Liver (tissue), 9 donors: ENCODE data around the gene CIB1. TPM values are rescaled to one million over a fixed set of nuclear protein-coding genes. Genes with fewer than 3 reads are reported as not detected.

ENCODE experiments used
- DNase-seq: peaks from one replicate; pipeline ENCODE4 v3.0.0-alpha.2; 2017; ENCODE audit warnings: low spot score
- H3K27ac ChIP-seq, 2 donors: one replicate each; pipeline ENCODE4 v1.7.0; 2013; ENCODE audit warnings: inconsistent platforms in 2 of 2, low read length in 2 of 2, control low read depth in 1 of 2, low read depth in 1 of 2, mild to moderate bottlenecking in 1 of 2
- H3K27me3 ChIP-seq, 4 donors: one replicate each; pipeline versions ENCODE4 v1.6.1 to v1.7.0; 2013; ENCODE audit warnings: low read length in 3 of 4, inconsistent platforms in 1 of 4, mild to moderate bottlenecking in 1 of 4, moderate library complexity in 1 of 4; ENCODE audit not compliant: control insufficient read depth in 4 of 4, insufficient read depth in 4 of 4
- H3K36me3 ChIP-seq, 4 donors: one replicate each; pipeline versions ENCODE4 v1.6.1 to v1.7.0; 2013; ENCODE audit warnings: low read length in 3 of 4, mild to moderate bottlenecking in 3 of 4, low read depth in 1 of 4, moderate library complexity in 1 of 4; ENCODE audit not compliant: control insufficient read depth in 4 of 4, insufficient read depth in 3 of 4
- H3K4me1 ChIP-seq, 4 donors: one replicate each; pipeline versions ENCODE4 v1.6.1 to v1.7.0; 2013; ENCODE audit warnings: low read length in 3 of 4, mild to moderate bottlenecking in 3 of 4, moderate library complexity in 1 of 4; ENCODE audit not compliant: control insufficient read depth in 4 of 4, insufficient read depth in 4 of 4
- H3K4me3 ChIP-seq, 3 donors: one replicate each; pipeline versions ENCODE4 v1.6.1 to v1.7.0; 2013; ENCODE audit warnings: low read length in 3 of 3, control low read depth in 1 of 3, low read depth in 1 of 3, mild to moderate bottlenecking in 1 of 3
- H3K9ac ChIP-seq, 2 donors: one replicate each; pipeline ENCODE4 v1.7.0; 2013; ENCODE audit warnings: low read length in 2 of 2, mild to moderate bottlenecking in 2 of 2, moderate library complexity in 2 of 2, control low read depth in 1 of 2, low read depth in 1 of 2
- H3K9me3 ChIP-seq, 4 donors: one replicate each; pipeline versions ENCODE4 v1.6.1 to v1.7.0; 2013; ENCODE audit warnings: low read length in 3 of 4; ENCODE audit not compliant: control insufficient read depth in 4 of 4
- EGR1 ChIP-seq, 2 donors: IDR thresholded peaks; 2 replicates each; pipeline ENCODE4 v1.6.1; 2016 to 2018; ENCODE audit warnings: antibody characterized with exemption in 2 of 2, low read depth in 2 of 2
- FOXA1 ChIP-seq: IDR thresholded peaks from 2 replicates; pipeline ENCODE4 v1.6.1; 2016; ENCODE audit warnings: antibody characterized with exemption
- FOXA2 ChIP-seq: IDR thresholded peaks from 2 replicates; pipeline ENCODE4 v1.6.1; 2016; ENCODE audit warnings: antibody characterized with exemption
- GABPA ChIP-seq, 2 donors: IDR thresholded peaks in 1 of 2; conservative IDR thresholded peaks in 1 of 2; 2 replicates each; pipeline ENCODE4 v1.6.1; 2016; ENCODE audit warnings: antibody characterized with exemption in 2 of 2, mild to moderate bottlenecking in 1 of 2, moderate library complexity in 1 of 2
- HNF4A ChIP-seq, 2 donors: conservative IDR thresholded peaks; 2 replicates each; pipeline ENCODE4 v1.6.1; 2016; ENCODE audit warnings: antibody characterized with exemption in 2 of 2, mild to moderate bottlenecking in 2 of 2
- JUND ChIP-seq, 2 donors: IDR thresholded peaks; 2 replicates each; pipeline ENCODE4 v1.6.1; 2016; ENCODE audit warnings: antibody characterized with exemption in 2 of 2
- NR2F2 ChIP-seq: IDR thresholded peaks from 2 replicates; pipeline ENCODE4 v1.6.1; 2016; ENCODE audit warnings: antibody characterized with exemption
- RAD21 ChIP-seq, 2 donors: IDR thresholded peaks; 2 replicates each; pipeline ENCODE4 v1.6.1; 2016; ENCODE audit warnings: antibody characterized with exemption in 2 of 2, mild to moderate bottlenecking in 2 of 2
- RXRA ChIP-seq, 2 donors: IDR thresholded peaks; 2 replicates each; pipeline ENCODE4 v1.6.1; 2017 to 2018; ENCODE audit warnings: antibody characterized with exemption in 2 of 2, mild to moderate bottlenecking in 1 of 2
- SP1 ChIP-seq: IDR thresholded peaks from 2 replicates; pipeline ENCODE4 v1.6.1; 2018; ENCODE audit warnings: antibody characterized with exemption, mild to moderate bottlenecking
- TAF1 ChIP-seq: conservative IDR thresholded peaks from 2 replicates; pipeline ENCODE4 v1.6.1; 2016; ENCODE audit warnings: antibody characterized with exemption, mild to moderate bottlenecking
- YY1 ChIP-seq: IDR thresholded peaks from 2 replicates; pipeline ENCODE4 v1.6.1; 2016; ENCODE audit warnings: antibody characterized with exemption, mild to moderate bottlenecking
- WGBS: extraction: QIAGEN DNeasy Blood & Tissue Kit; methylation state at CpG from one replicate; pipeline ENCODE4 v1.1.7; 2013; 5-methylcytosine and 5-hydroxymethylcytosine counted together
- polyA plus RNA-seq, 2 donors: library from polyadenylated mRNA; stranded (reverse) in 1 of 2; unstranded in 1 of 2; fragments of 200-250 nt in 1 of 2; fragments of >200 nt in 1 of 2; fragmentation: Nextera tagmentation in 1 of 2; extraction: Ambion mirVana in 1 of 2; gene quantifications; one replicate each; pipeline versions ENCODE4 v1.2.1 to v1.2.3, GENCODE V29; 2013 to 2015
- total RNA-seq, 2 donors: library from RNA; depleted of rRNA; stranded (reverse); fragments of >200 nt; gene quantifications; one replicate each; pipeline ENCODE4 v1.2.3, GENCODE V29; 2014
- TF ChIP-seq, protein P1 (sequence below): IDR thresholded peaks from 2 replicates; pipeline ENCODE4 v1.6.1; 2016; ENCODE audit warnings: antibody characterized with exemption
- TF ChIP-seq, protein P2 (sequence below): IDR thresholded peaks from 2 replicates; pipeline ENCODE4 v1.6.1; 2016; ENCODE audit warnings: antibody characterized with exemption
- TF ChIP-seq, protein P3 (sequence below): IDR thresholded peaks from 2 replicates; pipeline ENCODE4 v1.6.1; 2016; ENCODE audit warnings: antibody characterized with exemption
- TF ChIP-seq, protein P4 (sequence below): fragments of 150-350 bp; IDR thresholded peaks from 2 replicates; pipeline ENCODE4 v1.5.1; 2017; ENCODE audit warnings: improper control_type of control experiment, low read depth, low read length; ENCODE audit not compliant: missing input control
- TF ChIP-seq, protein P5 (sequence below): IDR thresholded peaks from 2 replicates; pipeline ENCODE4 v1.6.1; 2016; ENCODE audit warnings: antibody characterized with exemption, mild to moderate bottlenecking
- donor health status: healthy.
- donor health status: healthy.
- donor health status: healthy.
- donor health status: healthy.
- donor health status: healthy.

CIB1 gene
- total and polyA plus RNA-seq, 4 donors: 14.9 to 107 (median 49.3) TPM

DNA sequence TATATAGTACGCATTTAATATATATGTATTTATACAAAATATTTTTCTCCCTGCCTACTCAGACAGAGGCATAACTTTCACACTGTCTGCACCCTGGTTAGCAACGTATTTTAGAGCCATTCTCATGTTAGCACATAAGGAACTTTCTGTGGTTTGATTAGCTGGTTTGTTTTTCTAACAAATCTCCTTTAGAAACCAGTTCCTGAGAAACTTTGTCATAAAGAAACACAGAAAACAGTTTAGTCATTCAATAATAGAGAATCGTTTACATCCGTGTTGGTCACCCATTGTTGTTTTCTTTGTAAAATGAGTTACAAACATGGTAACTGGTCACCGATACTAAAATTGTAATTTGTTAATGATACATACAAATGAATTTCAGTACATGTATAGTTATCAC lies 25.8 kb upstream of the CIB1 start:
- TF ChIP-seq YY1: no peak
- no peak for TF ChIP-seq SP1
- TF ChIP-seq, protein P1, sequence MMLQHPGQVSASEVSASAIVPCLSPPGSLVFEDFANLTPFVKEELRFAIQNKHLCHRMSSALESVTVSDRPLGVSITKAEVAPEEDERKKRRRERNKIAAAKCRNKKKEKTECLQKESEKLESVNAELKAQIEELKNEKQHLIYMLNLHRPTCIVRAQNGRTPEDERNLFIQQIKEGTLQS: no peak
- Histone ChIP-seq H3K36me3 (no peaks in the 10 kb centered on the region), H3K9me3 (no peaks in the 10 kb centered on the region), H3K9ac (no peak overlapping the region), H3K4me3 (no peak overlapping the region), H3K27ac (no peak overlapping the region), H3K27me3 (no peaks in the 10 kb centered on the region), H3K4me1 (peaks cover 0 to 4% (median 2%) of the 10 kb centered on the region in 4 donors)
- DNase-seq: no peak
- 86% methylated on average over 5 of the region's 5 CpGs for WGBS

DNA sequence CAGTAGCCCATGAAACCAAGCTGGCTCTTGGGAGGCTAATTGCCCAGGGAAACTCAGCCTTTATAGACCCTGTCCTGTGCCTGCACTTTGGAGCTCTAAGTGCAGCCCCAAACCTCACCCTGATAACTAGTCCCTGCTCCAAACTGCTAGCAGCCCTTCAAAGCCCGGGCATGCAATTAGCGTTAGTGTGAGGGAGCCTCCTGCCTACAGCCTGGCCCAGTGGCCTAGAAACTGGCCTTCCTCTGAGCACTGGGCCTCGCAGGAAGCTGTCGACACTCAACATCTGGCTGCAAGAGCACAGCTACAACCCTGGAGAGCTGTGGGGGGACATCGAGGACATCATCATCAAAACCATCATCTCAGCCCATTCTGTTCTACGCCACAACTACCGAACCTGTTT lies 24.0 kb upstream of the CIB1 start:
- WGBS: 88% methylated on average over 7 of the region's 7 CpGs
- no peak overlapping the region for H3K27ac ChIP-seq
- H3K36me3 ChIP-seq: no peaks in the 10 kb centered on the region
- TF ChIP-seq, protein P2, sequence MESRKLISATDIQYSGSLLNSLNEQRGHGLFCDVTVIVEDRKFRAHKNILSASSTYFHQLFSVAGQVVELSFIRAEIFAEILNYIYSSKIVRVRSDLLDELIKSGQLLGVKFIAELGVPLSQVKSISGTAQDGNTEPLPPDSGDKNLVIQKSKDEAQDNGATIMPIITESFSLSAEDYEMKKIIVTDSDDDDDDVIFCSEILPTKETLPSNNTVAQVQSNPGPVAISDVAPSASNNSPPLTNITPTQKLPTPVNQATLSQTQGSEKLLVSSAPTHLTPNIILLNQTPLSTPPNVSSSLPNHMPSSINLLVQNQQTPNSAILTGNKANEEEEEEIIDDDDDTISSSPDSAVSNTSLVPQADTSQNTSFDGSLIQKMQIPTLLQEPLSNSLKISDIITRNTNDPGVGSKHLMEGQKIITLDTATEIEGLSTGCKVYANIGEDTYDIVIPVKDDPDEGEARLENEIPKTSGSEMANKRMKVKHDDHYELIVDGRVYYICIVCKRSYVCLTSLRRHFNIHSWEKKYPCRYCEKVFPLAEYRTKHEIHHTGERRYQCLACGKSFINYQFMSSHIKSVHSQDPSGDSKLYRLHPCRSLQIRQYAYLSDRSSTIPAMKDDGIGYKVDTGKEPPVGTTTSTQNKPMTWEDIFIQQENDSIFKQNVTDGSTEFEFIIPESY: no peak
- TF ChIP-seq RAD21 (IDR thresholded peaks at IDR 0.05) (no peak), TAF1 (no peak), NR2F2 (no peak), EGR1 (IDR thresholded peaks at IDR 0.05; ENCODE audit: low read depth in 2 of 2) (no peak), FOXA2 (no peak), GABPA (IDR thresholded peaks at IDR 0.05 in 1 of 2, conservative IDR thresholded peaks at IDR 0.05 in 1 of 2) (no peak), RXRA (IDR thresholded peaks at IDR 0.05) (no peak)
- TF ChIP-seq, protein P3, sequence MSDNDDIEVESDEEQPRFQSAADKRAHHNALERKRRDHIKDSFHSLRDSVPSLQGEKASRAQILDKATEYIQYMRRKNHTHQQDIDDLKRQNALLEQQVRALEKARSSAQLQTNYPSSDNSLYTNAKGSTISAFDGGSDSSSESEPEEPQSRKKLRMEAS: no peak
- TF ChIP-seq, protein P4, sequence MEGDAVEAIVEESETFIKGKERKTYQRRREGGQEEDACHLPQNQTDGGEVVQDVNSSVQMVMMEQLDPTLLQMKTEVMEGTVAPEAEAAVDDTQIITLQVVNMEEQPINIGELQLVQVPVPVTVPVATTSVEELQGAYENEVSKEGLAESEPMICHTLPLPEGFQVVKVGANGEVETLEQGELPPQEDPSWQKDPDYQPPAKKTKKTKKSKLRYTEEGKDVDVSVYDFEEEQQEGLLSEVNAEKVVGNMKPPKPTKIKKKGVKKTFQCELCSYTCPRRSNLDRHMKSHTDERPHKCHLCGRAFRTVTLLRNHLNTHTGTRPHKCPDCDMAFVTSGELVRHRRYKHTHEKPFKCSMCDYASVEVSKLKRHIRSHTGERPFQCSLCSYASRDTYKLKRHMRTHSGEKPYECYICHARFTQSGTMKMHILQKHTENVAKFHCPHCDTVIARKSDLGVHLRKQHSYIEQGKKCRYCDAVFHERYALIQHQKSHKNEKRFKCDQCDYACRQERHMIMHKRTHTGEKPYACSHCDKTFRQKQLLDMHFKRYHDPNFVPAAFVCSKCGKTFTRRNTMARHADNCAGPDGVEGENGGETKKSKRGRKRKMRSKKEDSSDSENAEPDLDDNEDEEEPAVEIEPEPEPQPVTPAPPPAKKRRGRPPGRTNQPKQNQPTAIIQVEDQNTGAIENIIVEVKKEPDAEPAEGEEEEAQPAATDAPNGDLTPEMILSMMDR: no peak
- no peaks in the 10 kb centered on the region for H3K4me1 ChIP-seq
- H3K9me3 ChIP-seq: no peaks in the 10 kb centered on the region
- H3K27me3 ChIP-seq: no peaks in the 10 kb centered on the region
- no peak for DNase-seq
- H3K9ac ChIP-seq: no peak overlapping the region
- no peak overlapping the region for H3K4me3 ChIP-seq

DNA sequence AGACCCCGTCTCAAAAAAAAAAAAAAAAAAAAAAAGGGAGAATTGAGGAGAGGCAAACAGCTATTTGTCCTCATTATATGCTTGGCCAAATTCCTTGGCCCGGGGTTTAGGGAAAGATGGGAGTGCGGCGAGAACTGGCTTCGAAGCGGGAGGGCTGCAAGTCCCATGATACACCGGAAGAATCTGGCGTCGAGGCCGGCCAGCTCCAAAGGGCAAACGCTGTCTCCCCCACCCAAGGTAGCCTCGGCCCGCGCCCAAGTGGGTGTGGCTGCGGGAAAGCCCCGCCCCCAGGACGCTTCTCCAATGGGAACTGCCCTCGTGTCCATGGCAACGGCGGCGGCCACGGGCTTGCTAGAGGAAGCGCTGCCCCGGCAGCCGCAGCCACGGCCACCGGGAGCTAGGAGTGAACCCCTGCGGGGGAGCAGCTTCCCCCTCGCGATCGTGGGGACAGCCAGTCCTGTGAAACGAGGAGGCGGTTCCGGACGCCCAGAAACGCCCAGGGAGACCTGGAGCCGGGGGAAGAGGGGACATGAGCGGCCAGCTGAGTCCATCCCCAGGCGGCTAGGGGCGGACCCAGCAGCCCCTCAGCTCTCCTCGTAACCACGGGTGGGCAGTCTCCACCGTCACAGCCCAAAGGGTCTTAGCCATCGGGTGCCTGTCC lies 15.6 kb upstream of the CIB1 start, which contains the start of gene TTLL13:
TTLL13 (plus strand) TSS at position 354 of the 661 bp plus-strand sequence. CDS start 1,075 bp downstream, outside the sequence.
- Histone ChIP-seq H3K27me3 (no peaks in the 10 kb centered on the region), H3K27ac (peak within 1 kb of the TSS in 1 of 2 donors; percentile 34), H3K36me3 (no peaks in the 10 kb centered on the region), H3K9ac (no peak within 1 kb of the TSS), H3K4me1 (peaks cover 0 to 11% (median 6%) of the 10 kb centered on the region in 4 donors), H3K4me3 (peak within 1 kb of the TSS; percentile 26 to 52 (median 39)), H3K9me3 (no peaks in the 10 kb centered on the region)
- WGBS: 2% methylated on average over 44 of the region's 44 CpGs
- peak; percentile 94 for DNase-seq
- no peak for TF ChIP-seq FOXA2
- no peak for TF ChIP-seq EGR1 (IDR thresholded peaks at IDR 0.05; ENCODE audit: low read depth in 2 of 2)
- TF ChIP-seq YY1: peak; percentile 71
- peak; percentile 46 for TF ChIP-seq NR2F2
- TF ChIP-seq, protein P3: no peak
- TF ChIP-seq, protein P5, sequence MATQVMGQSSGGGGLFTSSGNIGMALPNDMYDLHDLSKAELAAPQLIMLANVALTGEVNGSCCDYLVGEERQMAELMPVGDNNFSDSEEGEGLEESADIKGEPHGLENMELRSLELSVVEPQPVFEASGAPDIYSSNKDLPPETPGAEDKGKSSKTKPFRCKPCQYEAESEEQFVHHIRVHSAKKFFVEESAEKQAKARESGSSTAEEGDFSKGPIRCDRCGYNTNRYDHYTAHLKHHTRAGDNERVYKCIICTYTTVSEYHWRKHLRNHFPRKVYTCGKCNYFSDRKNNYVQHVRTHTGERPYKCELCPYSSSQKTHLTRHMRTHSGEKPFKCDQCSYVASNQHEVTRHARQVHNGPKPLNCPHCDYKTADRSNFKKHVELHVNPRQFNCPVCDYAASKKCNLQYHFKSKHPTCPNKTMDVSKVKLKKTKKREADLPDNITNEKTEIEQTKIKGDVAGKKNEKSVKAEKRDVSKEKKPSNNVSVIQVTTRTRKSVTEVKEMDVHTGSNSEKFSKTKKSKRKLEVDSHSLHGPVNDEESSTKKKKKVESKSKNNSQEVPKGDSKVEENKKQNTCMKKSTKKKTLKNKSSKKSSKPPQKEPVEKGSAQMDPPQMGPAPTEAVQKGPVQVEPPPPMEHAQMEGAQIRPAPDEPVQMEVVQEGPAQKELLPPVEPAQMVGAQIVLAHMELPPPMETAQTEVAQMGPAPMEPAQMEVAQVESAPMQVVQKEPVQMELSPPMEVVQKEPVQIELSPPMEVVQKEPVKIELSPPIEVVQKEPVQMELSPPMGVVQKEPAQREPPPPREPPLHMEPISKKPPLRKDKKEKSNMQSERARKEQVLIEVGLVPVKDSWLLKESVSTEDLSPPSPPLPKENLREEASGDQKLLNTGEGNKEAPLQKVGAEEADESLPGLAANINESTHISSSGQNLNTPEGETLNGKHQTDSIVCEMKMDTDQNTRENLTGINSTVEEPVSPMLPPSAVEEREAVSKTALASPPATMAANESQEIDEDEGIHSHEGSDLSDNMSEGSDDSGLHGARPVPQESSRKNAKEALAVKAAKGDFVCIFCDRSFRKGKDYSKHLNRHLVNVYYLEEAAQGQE: no peak
- TF ChIP-seq JUND (IDR thresholded peaks at IDR 0.05): no peak
- TF ChIP-seq RXRA (IDR thresholded peaks at IDR 0.05): no peak
- TF ChIP-seq, protein P2: no peak
- peak in 1 of 2 donors; percentile 29 for TF ChIP-seq RAD21 (IDR thresholded peaks at IDR 0.05)
- peak; percentile 58 to 63 for TF ChIP-seq HNF4A (conservative IDR thresholded peaks at IDR 0.05)
- TF ChIP-seq FOXA1: no peak
